Prostate gland (tissue), 2 donors: ENCODE measurements around the gene RTBDN. TPM values are rescaled to one million over a fixed set of nuclear protein-coding genes. Genes with fewer than 3 reads are reported as not detected.

ENCODE experiments used
- DNase-seq: peaks from one replicate; pipeline ENCODE4 v3.0.0-alpha.2; 2019; ENCODE audit warnings: low spot score
- H3K27ac ChIP-seq, 2 donors: fragments of 200-600 bp; sonication (generic); 2 replicates each; pipeline ENCODE4 v1.5.1; 2017 to 2019
- H3K27me3 ChIP-seq: fragments of 200-600 bp; sonication (generic); replicated peaks from 2 replicates; pipeline ENCODE4 v1.5.1; 2019; ENCODE audit not compliant: insufficient read depth
- H3K36me3 ChIP-seq, 2 donors: fragments of 200-600 bp; sonication (generic); 1 replicate in 1 of 2; 2 replicates in 1 of 2; pipeline versions ENCODE4 v1.5.1 to v1.8.1; 2017 to 2019
- H3K4me1 ChIP-seq: fragments of 200-600 bp; sonication (generic); replicated peaks from 2 replicates; pipeline ENCODE4 v1.5.1; 2019
- H3K4me3 ChIP-seq, 2 donors: fragments of 200-600 bp; sonication (generic); 2 replicates each; pipeline ENCODE4 v1.5.1; 2017 to 2019
- H3K9me3 ChIP-seq: fragments of 200-600 bp; sonication (generic); 2 replicates; pipeline ENCODE4 v1.5.1; 2017
- POLR2A ChIP-seq: fragments of 450-650 bp; IDR thresholded peaks from one replicate; pipeline ENCODE4 v1.6.1; 2016; ENCODE audit warnings: antibody characterized with exemption, mild to moderate bottlenecking
- POLR2AphosphoS5 ChIP-seq: sonication (generic); formaldehyde crosslinking; IDR thresholded peaks from one replicate; pipeline ENCODE4 v1.6.1; 2017; ENCODE audit warnings: antibody characterized with exemption
- WGBS: methylation state at CpG from one replicate; pipeline ENCODE4 v1.1.5; 2018; 5-methylcytosine and 5-hydroxymethylcytosine counted together
- intact Hi-C: fragments of 100-400 bp; cut with DNase I; formaldehyde crosslinking; loops from one replicate; pipeline ENCODE4 v1.14.2; 2022
- total RNA-seq, 2 donors: library from RNA; depleted of rRNA; stranded (reverse); fragments of >200 nt; gene quantifications; one replicate each; pipeline ENCODE4 v1.1.0, GENCODE V29; 2016
- TF ChIP-seq, protein P1 (sequence below), 4 experiments: fragments of 200-600 bp in 2 of 4; fragments of 450-650 bp in 2 of 4; sonication (generic) in 2 of 4; IDR thresholded peaks; 1 replicate in 3 of 4; 2 replicates in 1 of 4; pipeline ENCODE4 v1.5.1; 2016 to 2019; ENCODE audit warnings: antibody characterized with exemption in 4 of 4, mild to moderate bottlenecking in 2 of 4, moderate library complexity in 2 of 4

RTBDN gene
- total RNA-seq, 2 donors from 2014 or later: 1.1 TPM; not detected in 1

DNA sequence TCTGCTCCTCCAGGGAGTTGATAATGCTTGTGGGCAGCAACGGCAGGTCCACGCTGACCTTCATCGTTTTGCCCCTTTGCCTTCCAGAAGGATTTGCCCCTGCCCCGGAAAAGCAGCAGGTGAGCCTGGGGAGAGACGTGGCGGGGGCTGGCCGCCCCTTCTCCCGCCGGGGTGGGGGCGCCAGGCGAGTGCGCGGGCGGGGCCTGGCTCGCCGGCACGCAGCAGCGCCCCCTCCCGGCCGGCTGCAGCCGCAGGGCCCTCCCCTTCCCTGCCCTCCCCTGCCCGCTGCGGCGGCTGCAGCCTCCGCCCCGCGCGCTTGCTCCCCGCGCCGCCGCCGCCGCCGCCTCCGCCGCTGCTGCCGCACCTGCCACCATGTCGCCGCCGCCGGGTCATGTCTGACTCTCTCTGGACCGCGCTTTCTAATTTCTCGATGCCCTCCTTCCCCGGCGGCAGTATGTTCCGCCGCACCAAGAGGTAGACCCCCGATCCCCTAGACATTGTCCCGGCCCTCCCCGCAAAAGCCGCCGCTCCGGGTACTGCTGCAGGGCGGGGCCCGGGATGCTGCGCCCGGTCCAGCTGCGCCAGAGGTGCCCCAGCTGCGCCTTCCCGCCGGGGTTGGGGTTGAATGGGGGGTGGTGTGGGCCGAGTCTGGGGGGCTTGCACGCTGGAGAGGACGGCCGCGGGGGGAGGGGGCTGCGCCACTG is 4.0 kb upstream of the RTBDN start, which contains the start of gene MAST1:
MAST1 (plus strand) TSS at position 334 of the 704 bp plus-strand sequence; CDS start at position 392, 58 bp downstream.
- H3K27me3 ChIP-seq: peaks cover 35% of the 10 kb centered on the region
- no peaks in the 10 kb centered on the region for H3K36me3 ChIP-seq
- WGBS: 2% methylated on average over 47 of the region's 69 CpGs
- peak within 1 kb of the TSS in 1 of 2 donors; percentile 4 for H3K4me3 ChIP-seq
- intact Hi-C loops: no loop called here
- H3K4me1 ChIP-seq: peaks cover 6% of the 10 kb centered on the region
- no peak for TF ChIP-seq POLR2AphosphoS5
- TF ChIP-seq, protein P1, sequence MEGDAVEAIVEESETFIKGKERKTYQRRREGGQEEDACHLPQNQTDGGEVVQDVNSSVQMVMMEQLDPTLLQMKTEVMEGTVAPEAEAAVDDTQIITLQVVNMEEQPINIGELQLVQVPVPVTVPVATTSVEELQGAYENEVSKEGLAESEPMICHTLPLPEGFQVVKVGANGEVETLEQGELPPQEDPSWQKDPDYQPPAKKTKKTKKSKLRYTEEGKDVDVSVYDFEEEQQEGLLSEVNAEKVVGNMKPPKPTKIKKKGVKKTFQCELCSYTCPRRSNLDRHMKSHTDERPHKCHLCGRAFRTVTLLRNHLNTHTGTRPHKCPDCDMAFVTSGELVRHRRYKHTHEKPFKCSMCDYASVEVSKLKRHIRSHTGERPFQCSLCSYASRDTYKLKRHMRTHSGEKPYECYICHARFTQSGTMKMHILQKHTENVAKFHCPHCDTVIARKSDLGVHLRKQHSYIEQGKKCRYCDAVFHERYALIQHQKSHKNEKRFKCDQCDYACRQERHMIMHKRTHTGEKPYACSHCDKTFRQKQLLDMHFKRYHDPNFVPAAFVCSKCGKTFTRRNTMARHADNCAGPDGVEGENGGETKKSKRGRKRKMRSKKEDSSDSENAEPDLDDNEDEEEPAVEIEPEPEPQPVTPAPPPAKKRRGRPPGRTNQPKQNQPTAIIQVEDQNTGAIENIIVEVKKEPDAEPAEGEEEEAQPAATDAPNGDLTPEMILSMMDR (IDR thresholded peaks at IDR 0.05): peak in 3 of 4 experiments; percentile 20 to 54 (median 36)
- H3K27ac ChIP-seq: no peak within 1 kb of the TSS
- H3K9me3 ChIP-seq: no peaks in the 10 kb centered on the region
- no peak for DNase-seq

DNA sequence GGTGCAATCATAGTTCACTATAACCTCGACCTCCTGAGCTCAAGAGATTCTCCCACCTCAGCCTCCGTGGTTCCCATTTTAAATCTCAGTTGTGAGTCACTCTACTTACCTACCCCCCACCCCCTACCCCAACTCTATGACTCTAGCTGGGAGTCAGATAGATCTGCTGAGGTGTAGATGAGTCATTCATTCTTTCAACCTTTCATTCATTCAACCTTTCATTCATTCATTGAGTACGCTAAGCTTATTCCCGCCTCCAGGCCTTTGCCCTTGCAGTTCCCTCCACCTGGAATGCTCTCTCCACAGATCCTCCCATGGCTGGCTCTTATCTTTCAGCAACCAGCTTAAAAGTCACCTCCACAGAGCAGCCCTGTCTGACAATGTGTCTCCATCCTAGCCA is 2.8 kb upstream of the RTBDN start:
- peaks cover 6% of the 10 kb centered on the region for H3K4me1 ChIP-seq
- no peak overlapping the region for H3K4me3 ChIP-seq
- TF ChIP-seq POLR2AphosphoS5 (no peak), POLR2A (no peak)
- TF ChIP-seq, protein P1 (IDR thresholded peaks at IDR 0.05): no peak
- DNase-seq: no peak
- H3K27ac ChIP-seq: no peak overlapping the region
- peaks cover 32% of the 10 kb centered on the region for H3K27me3 ChIP-seq
- no peaks in the 10 kb centered on the region for H3K36me3 ChIP-seq
- no peaks in the 10 kb centered on the region for H3K9me3 ChIP-seq
- intact Hi-C loops: loop anchor here (2.0 kb wide), 1 partner anchor 70 kb away; no protein-coding TSS in a partner anchor
- 83% methylated on average over 4 of the region's 4 CpGs for WGBS

DNA sequence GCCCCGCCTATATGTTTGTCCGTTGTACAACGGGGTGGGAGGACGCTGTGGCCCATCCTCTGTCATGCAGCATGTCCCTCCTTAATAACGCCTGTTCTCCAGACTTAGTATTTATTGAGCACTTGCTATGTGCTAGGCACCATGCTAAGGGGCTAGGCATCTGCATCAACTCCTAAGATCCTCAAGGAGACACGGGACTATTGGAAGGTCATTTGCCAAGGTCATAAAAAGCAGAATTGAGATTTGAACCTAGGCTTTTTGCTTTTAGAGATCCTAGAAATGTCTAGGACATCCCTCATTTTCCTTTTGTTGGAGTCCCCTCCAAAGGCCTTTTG is 2.1 kb upstream of the RTBDN start:
- TF ChIP-seq POLR2A (no peak), POLR2AphosphoS5 (no peak)
- TF ChIP-seq, protein P1 (IDR thresholded peaks at IDR 0.05): no peak
- Histone ChIP-seq H3K36me3 (no peaks in the 10 kb centered on the region), H3K4me1 (peaks cover 6% of the 10 kb centered on the region), H3K27me3 (peaks cover 32% of the 10 kb centered on the region), H3K9me3 (no peaks in the 10 kb centered on the region), H3K4me3 (no peak overlapping the region), H3K27ac (no peak overlapping the region)
- DNase-seq: no peak
- WGBS: 8% methylated on average over 6 of the region's 6 CpGs
- intact Hi-C loops: loop anchor here (2.0 kb wide), 1 partner anchor 70 kb away; no protein-coding TSS in a partner anchor

DNA sequence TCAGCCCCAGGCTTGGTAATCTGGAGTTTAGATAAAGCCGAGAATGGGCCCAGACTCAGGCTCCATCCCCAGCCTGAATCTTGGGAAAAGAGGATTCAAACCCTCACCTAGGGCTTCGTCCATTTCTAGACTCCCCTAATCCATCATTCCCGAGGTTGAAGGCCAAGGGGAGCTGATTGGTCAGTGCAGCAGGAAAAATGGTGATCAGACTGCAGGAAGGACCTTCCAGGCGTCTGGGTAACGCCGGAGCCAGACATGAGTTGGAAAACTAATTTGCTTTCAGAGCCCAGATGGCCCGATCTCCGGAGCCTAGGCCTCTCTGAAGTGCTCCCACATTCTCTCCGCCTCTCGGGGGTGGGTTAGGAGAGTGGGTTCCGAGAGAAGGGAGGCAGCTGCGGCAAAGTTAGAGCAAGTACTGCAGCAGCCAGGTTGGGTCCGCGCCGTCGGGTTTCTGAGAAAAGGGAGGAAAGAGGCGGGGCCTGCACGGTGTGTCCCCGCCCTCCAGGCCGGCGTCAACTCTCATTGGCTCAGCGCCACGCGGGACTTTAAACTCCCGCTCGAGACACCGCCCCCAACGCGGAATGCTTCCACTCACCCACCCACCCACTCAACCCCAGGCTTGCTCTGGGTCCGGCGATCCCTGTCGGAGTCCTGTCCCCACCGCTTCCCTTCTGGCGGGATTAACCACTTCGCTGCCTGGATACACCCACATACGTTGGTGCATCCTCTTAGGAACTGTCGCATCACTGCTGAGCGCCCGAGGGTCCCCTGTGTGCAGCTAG is 788 bp upstream of the RTBDN start:
- 8% methylated on average over 38 of the region's 39 CpGs for WGBS
- no peak overlapping the region for H3K27ac ChIP-seq
- TF ChIP-seq POLR2AphosphoS5 (no peak), POLR2A (no peak)
- TF ChIP-seq, protein P1 (IDR thresholded peaks at IDR 0.05): no peak
- H3K36me3 ChIP-seq: no peaks in the 10 kb centered on the region
- intact Hi-C loops: no loop called here
- DNase-seq: no peak
- peaks cover 24% of the 10 kb centered on the region for H3K27me3 ChIP-seq
- peaks cover 6% of the 10 kb centered on the region for H3K4me1 ChIP-seq
- H3K9me3 ChIP-seq: no peaks in the 10 kb centered on the region
- H3K4me3 ChIP-seq: no peak overlapping the region
